OCI-LY7 (cell line): ENCODE results near the gene C5AR2. TPM values are rescaled to one million over a fixed set of nuclear protein-coding genes. Genes with fewer than 3 reads are reported as not detected.

Experiments used
- BruUV-seq: library from RNA; stranded (reverse); fragments of 400-500 nt; replicated peaks from 2 replicates; lab custom pipeline; 2021; lab: Mats Ljungman, UMichigan
- CTCF ChIA-PET: fragments of 300-600 bp; sonication (Branson Sonifier 250); formaldehyde crosslinking; loops from one replicate; lab custom pipeline; 2022; ENCODE audit warnings: antibody characterized with exemption; ENCODE audit not compliant: unreplicated experiment; lab: Charles Lee
- POLR2A ChIA-PET: fragments of 300-600 bp; sonication (Branson Sonifier 250); formaldehyde crosslinking; loops from one replicate; lab custom pipeline; 2022; ENCODE audit warnings: antibody characterized with exemption; lab: Charles Lee
- DNase-seq: peaks from one replicate; pipeline ENCODE4 v3.0.0-alpha.2; 2015; ENCODE audit warnings: low spot score
- H2AFZ ChIP-seq: fragments of 200-600 bp; sonication (generic), shearing (Covaris generic); 2 replicates; pipeline ENCODE4 v1.6.1; 2014; ENCODE audit warnings: mild to moderate bottlenecking, antibody characterized with exemption, low read length, moderate library complexity
- H3K27ac ChIP-seq: fragments of 200-600 bp; sonication (generic); 2 replicates; pipeline ENCODE4 v1.5.1; 2014; ENCODE audit warnings: mixed run types, low read depth, mild to moderate bottlenecking, moderate library complexity, low read length, inconsistent platforms; ENCODE audit not compliant: poor library complexity, severe bottlenecking
- H3K36me3 ChIP-seq: fragments of 200-600 bp; sonication (generic); 2 replicates; pipeline ENCODE4 v1.6.1; 2014; ENCODE audit warnings: mild to moderate bottlenecking, antibody characterized with exemption, low read length, moderate library complexity, mixed read lengths; ENCODE audit not compliant: insufficient read depth
- H3K4me1 ChIP-seq: fragments of 200-600 bp; sonication (generic); 2 replicates; pipeline ENCODE4 v1.5.1; 2014; ENCODE audit warnings: mild to moderate bottlenecking, low read length; ENCODE audit not compliant: insufficient read depth, poor library complexity, severe bottlenecking
- H3K4me2 ChIP-seq: fragments of 200-600 bp; sonication (generic); 2 replicates; pipeline ENCODE4 v1.6.1; 2014; ENCODE audit warnings: mild to moderate bottlenecking, low read length
- H3K4me3 ChIP-seq: fragments of 200-600 bp; sonication (generic); 2 replicates; pipeline ENCODE4 v1.5.1; 2014; ENCODE audit warnings: mild to moderate bottlenecking, low read depth, low read length; ENCODE audit not compliant: poor library complexity, severe bottlenecking
- H3K79me2 ChIP-seq: fragments of 200-600 bp; sonication (generic); 2 replicates; pipeline ENCODE4 v1.6.1; 2016; ENCODE audit warnings: low read depth, mild to moderate bottlenecking, low read length, moderate library complexity, mixed read lengths; ENCODE audit not compliant: insufficient read depth
- H3K9me2 ChIP-seq: fragments of 200-600 bp; sonication (generic); 2 replicates; pipeline ENCODE4 v1.6.1; 2016; ENCODE audit warnings: mild to moderate bottlenecking, low read length, mixed read lengths; ENCODE audit not compliant: insufficient read depth
- H3K9me3 ChIP-seq: fragments of 200-600 bp; sonication (generic); 2 replicates; pipeline ENCODE4 v1.6.1; 2014; ENCODE audit warnings: mild to moderate bottlenecking, mixed run types, low read length, mixed read lengths
- H4K20me1 ChIP-seq: fragments of 200-600 bp; sonication (generic); 2 replicates; pipeline ENCODE4 v1.6.1; 2014; ENCODE audit warnings: mild to moderate bottlenecking, antibody characterized with exemption, low read length, moderate library complexity, mixed read lengths; ENCODE audit not compliant: insufficient read depth
- EZH2phosphoT487 ChIP-seq: fragments of 200-600 bp; sonication (generic); IDR thresholded peaks from 2 replicates; pipeline ENCODE4 v1.6.1; 2018; ENCODE audit warnings: low read depth, borderline replicate concordance, mild to moderate bottlenecking, mixed run types, antibody characterized with exemption, low read length, moderate library complexity, mixed read lengths
- intact Hi-C: fragments of 100-400 bp; cut with micrococcal nuclease; formaldehyde crosslinking; loops from one replicate; pipeline ENCODE4 v1.10.0; 2022; ENCODE audit not compliant: unreplicated experiment
- total RNA-seq, 2 experiments: library from RNA; depleted of rRNA in 1 of 2; stranded (reverse); fragments of >200 nt in 1 of 2; shearing (Covaris generic) in 1 of 2; gene quantifications; 2 replicates each; pipeline ENCODE4 v1.2.3, GENCODE V29; 2014 to 2022
- TF ChIP-seq, protein P1 (sequence below): fragments of 200-600 bp; sonication (generic); conservative IDR thresholded peaks from 2 replicates; pipeline ENCODE4 v1.5.1; 2014; ENCODE audit warnings: mild to moderate bottlenecking, antibody characterized with exemption, low read length, moderate library complexity, mixed read lengths

The C5AR2 gene
- total RNA-seq, 2 experiments from 2014 or later, result 2.6 to 2.9 TPM

DNA sequence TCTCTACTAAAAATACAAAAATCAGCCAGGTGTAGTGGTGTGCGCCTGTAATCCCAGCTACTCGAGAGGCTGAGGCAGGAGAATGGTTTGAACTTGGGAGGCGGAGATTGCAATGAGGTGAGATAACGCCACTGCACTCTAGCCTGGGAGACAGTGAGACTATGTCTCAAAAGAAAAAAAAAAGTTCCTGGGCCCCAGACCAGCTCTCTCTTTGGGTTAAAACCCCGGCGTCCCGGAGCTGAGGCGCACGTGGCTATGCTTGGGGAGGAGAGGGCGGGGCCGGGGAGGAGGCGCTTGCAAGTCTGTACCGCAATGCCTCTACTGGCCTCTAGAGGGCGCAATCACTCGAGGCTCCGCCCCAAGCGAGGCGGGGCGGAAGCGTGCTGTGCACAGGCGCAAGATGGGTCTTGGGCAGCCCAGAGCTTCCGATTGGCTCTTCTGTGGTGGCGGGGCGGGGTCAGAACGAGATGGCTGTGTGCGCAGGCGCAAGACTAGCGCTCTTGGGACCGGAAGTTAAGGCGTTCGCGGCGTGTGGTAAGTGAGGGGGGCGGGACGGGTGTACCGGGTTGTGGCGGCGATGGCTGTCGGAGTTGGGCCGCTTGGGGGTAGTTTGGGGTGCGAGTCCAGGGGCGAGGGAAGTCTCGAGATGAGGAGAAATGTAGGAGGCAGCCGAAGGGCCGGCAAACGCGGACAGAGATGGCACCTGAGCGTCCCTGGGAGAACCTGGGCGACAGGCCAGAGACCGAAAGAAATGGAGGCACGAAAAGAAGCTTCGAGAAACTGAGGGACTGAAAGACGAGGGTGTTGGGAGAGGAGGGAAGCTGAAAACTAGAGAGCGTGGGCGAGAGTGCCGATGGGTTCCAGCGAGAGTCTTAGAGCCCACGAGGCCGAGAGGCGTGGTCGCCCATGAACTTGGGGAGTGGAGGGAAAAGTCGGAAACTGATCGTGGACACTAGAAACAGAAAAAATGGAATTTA is 17.1 kb downstream of the C5AR2 start, which contains the start of gene DHX34:
Gene DHX34 (plus strand): TSS at position 497 of the 977 bp plus-strand sequence. CDS start 3,716 bp downstream, outside the sequence.
- peaks cover 27% of the 10 kb centered on the region for H3K79me2 ChIP-seq
- TF ChIP-seq, protein P1, sequence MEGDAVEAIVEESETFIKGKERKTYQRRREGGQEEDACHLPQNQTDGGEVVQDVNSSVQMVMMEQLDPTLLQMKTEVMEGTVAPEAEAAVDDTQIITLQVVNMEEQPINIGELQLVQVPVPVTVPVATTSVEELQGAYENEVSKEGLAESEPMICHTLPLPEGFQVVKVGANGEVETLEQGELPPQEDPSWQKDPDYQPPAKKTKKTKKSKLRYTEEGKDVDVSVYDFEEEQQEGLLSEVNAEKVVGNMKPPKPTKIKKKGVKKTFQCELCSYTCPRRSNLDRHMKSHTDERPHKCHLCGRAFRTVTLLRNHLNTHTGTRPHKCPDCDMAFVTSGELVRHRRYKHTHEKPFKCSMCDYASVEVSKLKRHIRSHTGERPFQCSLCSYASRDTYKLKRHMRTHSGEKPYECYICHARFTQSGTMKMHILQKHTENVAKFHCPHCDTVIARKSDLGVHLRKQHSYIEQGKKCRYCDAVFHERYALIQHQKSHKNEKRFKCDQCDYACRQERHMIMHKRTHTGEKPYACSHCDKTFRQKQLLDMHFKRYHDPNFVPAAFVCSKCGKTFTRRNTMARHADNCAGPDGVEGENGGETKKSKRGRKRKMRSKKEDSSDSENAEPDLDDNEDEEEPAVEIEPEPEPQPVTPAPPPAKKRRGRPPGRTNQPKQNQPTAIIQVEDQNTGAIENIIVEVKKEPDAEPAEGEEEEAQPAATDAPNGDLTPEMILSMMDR, result peak; percentile 95
- no peak for TF ChIP-seq EZH2phosphoT487
- H3K4me3 ChIP-seq, result peak within 1 kb of the TSS; percentile 81
- H3K9me2 ChIP-seq, result no peaks in the 10 kb centered on the region
- H3K9me3 ChIP-seq, result no peaks in the 10 kb centered on the region
- intact Hi-C loops, result no loop called here
- peaks cover 28% of the 10 kb centered on the region for H3K36me3 ChIP-seq
- H4K20me1 ChIP-seq, result no peaks in the 10 kb centered on the region
- ChIA-PET POLR2A (interaction anchor here (0.7 to 0.9 kb wide), 4 partner anchors 8 to 79 kb away, joined by 3 read pairs; no protein-coding TSS in a partner anchor), CTCF (interaction anchor here (0.5 to 2.0 kb wide), 9 partner anchors 15 to 1534 kb away, joined by 3 to 21 read pairs (median 3); partner anchors contain the start of gene KPTN)
- H2AFZ ChIP-seq, result peak within 1 kb of the TSS; percentile 79; the same call in 1 of the 2 replicates
- peak within 1 kb of the TSS; percentile 20 for H3K27ac ChIP-seq
- peaks cover 27% of the 10 kb centered on the region for H3K4me1 ChIP-seq
- peak; percentile 99 for DNase-seq
- BruUV-seq, result no TSS peak
- peak within 1 kb of the TSS; percentile 78 for H3K4me2 ChIP-seq

DNA sequence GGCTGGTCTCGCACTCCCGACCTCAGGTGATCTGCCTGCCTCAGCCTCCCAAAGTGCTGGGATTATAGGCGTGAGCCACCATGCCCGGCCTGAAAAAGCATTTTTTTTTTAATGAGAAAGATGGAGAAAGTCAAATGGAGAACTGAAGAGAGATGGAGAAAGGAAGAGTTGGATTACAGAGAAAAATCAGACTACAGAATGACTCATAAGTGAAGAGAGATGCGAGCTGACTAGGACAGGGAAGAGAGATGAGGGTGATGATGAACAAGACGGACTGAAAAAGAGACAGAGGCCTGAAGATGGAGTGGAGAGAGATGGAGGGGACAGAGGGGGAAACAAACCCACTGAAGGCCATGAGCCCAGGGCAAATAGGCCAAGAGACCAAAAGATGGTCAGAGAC is 18.7 kb downstream of the C5AR2 start:
- no peak overlapping the region for H2AFZ ChIP-seq
- intact Hi-C loops, result no loop called here
- H3K4me1 ChIP-seq, result peaks cover 27% of the 10 kb centered on the region
- no peaks in the 10 kb centered on the region for H3K9me2 ChIP-seq
- no peak for DNase-seq
- POLR2A ChIA-PET, result no interaction called here
- no peaks in the 10 kb centered on the region for H3K9me3 ChIP-seq
- peak overlapping the region; percentile 38 for H3K4me2 ChIP-seq
- H3K79me2 ChIP-seq, result peaks cover 27% of the 10 kb centered on the region
- no peak overlapping the region for H3K27ac ChIP-seq
- no peaks in the 10 kb centered on the region for H4K20me1 ChIP-seq
- no peak overlapping the region for H3K4me3 ChIP-seq
- TF ChIP-seq, protein P1, result no peak
- no peak for TF ChIP-seq EZH2phosphoT487
- CTCF ChIA-PET, result no interaction called here
- peaks cover 44% of the 10 kb centered on the region for H3K36me3 ChIP-seq
- BruUV-seq, result no TSS peak
